Fibroblast of lung (primary cell): ENCODE measurements around the gene GTF2F2. TPM values are rescaled to one million over a fixed set of nuclear protein-coding genes. Genes with fewer than 3 reads are reported as not detected.

Experiments used
- DNase-seq, 2 donors: peaks; one replicate each; pipeline versions ENCODE4 v3.0.0 to v3.0.0-alpha.2; 2010; ENCODE audit warnings: low read depth in 2 of 2
- H2AFZ ChIP-seq: 2 replicates; pipeline ENCODE4 v1.5.1; 2012; ENCODE audit warnings: low read length, control low read depth, inconsistent platforms
- H3K27ac ChIP-seq: 2 replicates; pipeline ENCODE4 v1.5.1; 2011; ENCODE audit warnings: low read length, control low read depth; ENCODE audit not compliant: insufficient read depth
- H3K27me3 ChIP-seq: 2 replicates; pipeline ENCODE4 v1.5.1; 2011; ENCODE audit warnings: mild to moderate bottlenecking, low read length; ENCODE audit not compliant: control insufficient read depth, insufficient read depth
- H3K36me3 ChIP-seq: 2 replicates; pipeline ENCODE4 v1.5.1; 2011; ENCODE audit warnings: low read length; ENCODE audit not compliant: control insufficient read depth, insufficient read depth
- H3K4me1 ChIP-seq: 2 replicates; pipeline ENCODE4 v1.5.1; 2011; ENCODE audit warnings: low read length; ENCODE audit not compliant: control insufficient read depth, insufficient read depth; ENCODE audit errors: extremely low read depth
- H3K4me2 ChIP-seq: 2 replicates; pipeline ENCODE4 v1.5.1; 2011; ENCODE audit warnings: low read length, control low read depth; ENCODE audit not compliant: insufficient read depth; ENCODE audit errors: extremely low read depth
- H3K4me3 ChIP-seq, 4 experiments: fragments of 200-600 bp in 1 of 4; sonication (generic) in 1 of 4; replicated peaks in 1 of 4; 2 replicates each; pipeline ENCODE4 v1.5.1; 2011 to 2016; ENCODE audit warnings: low read length in 4 of 4, low read depth in 3 of 4, mild to moderate bottlenecking in 3 of 4, control low read depth in 2 of 4, inconsistent platforms in 1 of 4, mixed read lengths in 1 of 4; ENCODE audit not compliant: insufficient read depth in 1 of 4; ENCODE audit errors: control extremely low read depth in 1 of 4
- H3K79me2 ChIP-seq: 2 replicates; pipeline ENCODE4 v1.5.1; 2012; ENCODE audit warnings: mild to moderate bottlenecking, low read length, inconsistent platforms; ENCODE audit not compliant: control insufficient read depth, insufficient read depth
- H3K9ac ChIP-seq: 2 replicates; pipeline ENCODE4 v1.5.1; 2011; ENCODE audit warnings: mild to moderate bottlenecking, low read length, control low read depth; ENCODE audit not compliant: insufficient read depth
- H3K9me3 ChIP-seq: 2 replicates; pipeline ENCODE4 v1.5.1; 2012; ENCODE audit warnings: low read depth, low read length; ENCODE audit not compliant: control insufficient read depth, insufficient read depth
- H4K20me1 ChIP-seq: 2 replicates; pipeline ENCODE4 v1.5.1; 2011; ENCODE audit warnings: low read length; ENCODE audit not compliant: control insufficient read depth, insufficient read depth; ENCODE audit errors: extremely low read depth
- EZH2 ChIP-seq: IDR thresholded peaks from 2 replicates; pipeline ENCODE4 v1.5.1; 2012; ENCODE audit warnings: low read length, control low read depth, mild to moderate bottlenecking; ENCODE audit errors: missing control alignments
- polyA plus RNA-seq, 2 donors: library from polyadenylated mRNA; depleted of rRNA in 1 of 2; stranded (reverse) in 1 of 2; unstranded in 1 of 2; fragments of >200 nt; gene quantifications; 2 replicates each; pipeline ENCODE4 v1.2.1, GENCODE V29; 2011 to 2012; ENCODE audit warnings: missing spikeins in 1 of 2
- total RNA-seq: library from RNA; depleted of rRNA; stranded (reverse); fragments of >200 nt; gene quantifications from 2 replicates; pipeline ENCODE4 v1.2.1, GENCODE V29; 2014
- TF ChIP-seq, protein P1 (sequence below), 2 donors: IDR thresholded peaks in 1 of 2; conservative IDR thresholded peaks in 1 of 2; 1 replicate in 1 of 2; 2 replicates in 1 of 2; pipeline ENCODE4 v1.5.1; 2011 to 2012; ENCODE audit warnings: low read length in 2 of 2, control low read depth in 1 of 2, inconsistent platforms in 1 of 2, low read depth in 1 of 2, mild to moderate bottlenecking in 1 of 2

Gene GTF2F2
- total and polyA plus RNA-seq, 2 donors (not counting 1 experiment from before 2014, with no cell fraction given) = 23.4 to 31.7 TPM

DNA sequence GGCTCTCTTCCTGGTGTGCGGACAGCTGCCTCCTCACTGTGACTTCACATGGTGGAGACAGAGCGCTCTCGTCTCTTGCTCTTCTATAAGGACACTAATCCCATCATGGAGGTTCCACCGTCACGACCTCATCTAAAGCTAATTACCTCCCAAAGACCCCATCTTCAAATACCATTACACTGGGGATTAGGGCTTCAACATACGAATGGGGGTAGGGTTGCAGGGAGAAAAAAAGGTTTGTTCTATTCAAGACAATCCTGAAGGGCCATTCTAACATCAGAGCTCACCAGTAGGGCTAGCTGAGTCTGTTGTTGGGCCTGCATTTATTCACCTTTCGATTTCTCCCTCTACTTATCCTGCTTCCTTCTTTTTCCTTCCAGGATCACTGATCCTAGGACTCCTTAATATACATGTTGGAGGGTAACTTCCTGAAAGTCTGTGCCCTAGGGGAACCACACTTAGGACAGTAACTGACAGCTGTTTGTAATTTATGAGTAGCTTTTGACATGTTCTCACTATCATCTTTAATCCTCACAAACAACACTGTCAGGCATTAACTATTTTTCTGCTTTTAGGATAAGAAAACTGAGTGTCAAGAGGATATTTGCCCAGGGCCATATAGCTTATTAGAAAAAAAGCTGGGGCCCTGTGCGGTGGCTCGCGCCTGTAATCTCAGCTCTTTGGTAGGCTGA, 18.8 kb upstream of the GTF2F2 start:
- no peak overlapping the region for H3K27ac ChIP-seq

DNA sequence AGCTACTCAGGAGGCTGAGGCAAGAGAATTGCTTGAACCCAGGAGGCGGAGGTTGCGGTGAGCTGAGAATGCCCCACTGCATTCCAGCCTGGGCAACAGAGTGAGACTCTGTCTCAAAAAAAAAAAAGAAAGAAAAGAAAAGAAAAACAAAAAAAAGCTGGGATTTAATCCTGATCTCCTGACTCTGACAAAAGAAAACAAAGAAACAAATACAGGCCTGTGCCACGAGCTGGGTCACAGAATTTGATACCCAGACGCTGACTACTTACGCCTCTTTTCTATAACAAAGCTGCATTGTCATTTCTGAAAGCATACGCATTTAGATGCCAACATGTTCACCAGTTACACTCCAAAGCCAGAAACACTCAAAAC, 18.2 kb upstream of the GTF2F2 start:
- no peak overlapping the region for H3K27ac ChIP-seq
- H2AFZ ChIP-seq = no peak overlapping the region
- no peaks in the 10 kb centered on the region for H3K27me3 ChIP-seq
- H3K36me3 ChIP-seq = no peaks in the 10 kb centered on the region
- H3K4me3 ChIP-seq = no peak overlapping the region
- H3K4me2 ChIP-seq = no peak overlapping the region
- H3K4me1 ChIP-seq = no peaks in the 10 kb centered on the region
- TF ChIP-seq, protein P1, sequence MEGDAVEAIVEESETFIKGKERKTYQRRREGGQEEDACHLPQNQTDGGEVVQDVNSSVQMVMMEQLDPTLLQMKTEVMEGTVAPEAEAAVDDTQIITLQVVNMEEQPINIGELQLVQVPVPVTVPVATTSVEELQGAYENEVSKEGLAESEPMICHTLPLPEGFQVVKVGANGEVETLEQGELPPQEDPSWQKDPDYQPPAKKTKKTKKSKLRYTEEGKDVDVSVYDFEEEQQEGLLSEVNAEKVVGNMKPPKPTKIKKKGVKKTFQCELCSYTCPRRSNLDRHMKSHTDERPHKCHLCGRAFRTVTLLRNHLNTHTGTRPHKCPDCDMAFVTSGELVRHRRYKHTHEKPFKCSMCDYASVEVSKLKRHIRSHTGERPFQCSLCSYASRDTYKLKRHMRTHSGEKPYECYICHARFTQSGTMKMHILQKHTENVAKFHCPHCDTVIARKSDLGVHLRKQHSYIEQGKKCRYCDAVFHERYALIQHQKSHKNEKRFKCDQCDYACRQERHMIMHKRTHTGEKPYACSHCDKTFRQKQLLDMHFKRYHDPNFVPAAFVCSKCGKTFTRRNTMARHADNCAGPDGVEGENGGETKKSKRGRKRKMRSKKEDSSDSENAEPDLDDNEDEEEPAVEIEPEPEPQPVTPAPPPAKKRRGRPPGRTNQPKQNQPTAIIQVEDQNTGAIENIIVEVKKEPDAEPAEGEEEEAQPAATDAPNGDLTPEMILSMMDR (conservative IDR thresholded peaks at IDR 0.05 in 1 of 2, IDR thresholded peaks at IDR 0.05 in 1 of 2; ENCODE audit: low read depth in 1 of 2, low read length in 2 of 2) = no peak
- no peak for TF ChIP-seq EZH2
- no peaks in the 10 kb centered on the region for H3K79me2 ChIP-seq
- DNase-seq = no peak
- H3K9me3 ChIP-seq = no peaks in the 10 kb centered on the region
- no peaks in the 10 kb centered on the region for H4K20me1 ChIP-seq
- no peak overlapping the region for H3K9ac ChIP-seq

More for the DNA sequence above, 18.8 kb upstream of the GTF2F2 start:
- no peak for DNase-seq
- no peaks in the 10 kb centered on the region for H3K27me3 ChIP-seq
- H3K9ac ChIP-seq = no peak overlapping the region
- no peak for TF ChIP-seq EZH2
- TF ChIP-seq, protein P1 (conservative IDR thresholded peaks at IDR 0.05 in 1 of 2, IDR thresholded peaks at IDR 0.05 in 1 of 2; ENCODE audit: low read depth in 1 of 2, low read length in 2 of 2) = no peak
- H3K36me3 ChIP-seq = no peaks in the 10 kb centered on the region
- H3K4me2 ChIP-seq = no peak overlapping the region
- H2AFZ ChIP-seq = no peak overlapping the region
- no peaks in the 10 kb centered on the region for H3K79me2 ChIP-seq
- no peaks in the 10 kb centered on the region for H4K20me1 ChIP-seq
- no peak overlapping the region for H3K4me3 ChIP-seq
- H3K9me3 ChIP-seq = no peaks in the 10 kb centered on the region
- H3K4me1 ChIP-seq = no peaks in the 10 kb centered on the region

DNA sequence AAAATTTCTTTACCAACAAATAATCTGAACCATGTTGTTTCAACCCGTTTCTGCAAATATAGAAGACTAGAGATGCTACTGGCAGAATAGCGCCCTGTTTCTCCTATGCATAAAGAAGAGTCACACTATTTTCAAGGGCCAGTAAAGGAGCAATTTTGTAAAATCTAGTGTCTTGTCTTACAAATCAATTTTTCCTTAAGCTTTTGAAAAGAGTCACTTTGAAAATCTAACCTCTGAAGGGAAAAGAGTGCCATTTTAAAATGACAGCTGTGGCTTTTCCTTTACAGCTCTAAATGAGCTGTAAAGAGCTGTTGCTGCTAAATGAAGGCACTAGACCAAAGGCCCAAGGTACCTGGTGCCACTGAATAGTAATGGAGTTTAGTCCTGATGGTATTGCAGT, 16.9 kb upstream of the GTF2F2 start:
- no peaks in the 10 kb centered on the region for H3K4me1 ChIP-seq
- no peak overlapping the region for H2AFZ ChIP-seq
- DNase-seq = no peak
- no peak overlapping the region for H3K27ac ChIP-seq
- no peaks in the 10 kb centered on the region for H3K79me2 ChIP-seq
- no peak overlapping the region for H3K4me2 ChIP-seq
- TF ChIP-seq, protein P1 (conservative IDR thresholded peaks at IDR 0.05 in 1 of 2, IDR thresholded peaks at IDR 0.05 in 1 of 2; ENCODE audit: low read depth in 1 of 2, low read length in 2 of 2) = no peak
- no peak for TF ChIP-seq EZH2
- no peaks in the 10 kb centered on the region for H3K9me3 ChIP-seq
- no peaks in the 10 kb centered on the region for H4K20me1 ChIP-seq
- no peak overlapping the region for H3K4me3 ChIP-seq
- no peak overlapping the region for H3K9ac ChIP-seq
- no peaks in the 10 kb centered on the region for H3K36me3 ChIP-seq
- H3K27me3 ChIP-seq = no peaks in the 10 kb centered on the region
